Natural killer cell (primary cell): ENCODE data around the gene CYTH4. TPM values are rescaled to one million over a fixed set of nuclear protein-coding genes. Genes with fewer than 3 reads are reported as not detected.

ENCODE experiments used
- ATAC-seq, 3 donors: fragments of 150-1000 bp in 2 of 3; fragments of 200-7000 bp in 1 of 3; cut with Tn5 transposase; 1 replicate in 1 of 3; 2 replicates in 2 of 3; pipeline ENCODE4 v1.10.0; 2021; ENCODE audit warnings: mild to moderate bottlenecking in 2 of 3, moderate library complexity in 2 of 3
- DNase-seq, 2 donors: peaks; one replicate each; pipeline versions ENCODE4 v3.0.0 to v3.0.0-alpha.2; 2013 to 2021; ENCODE audit warnings: mixed read lengths in 1 of 2
- H3K27ac ChIP-seq: one replicate; pipeline ENCODE4 v1.5.1; 2013; ENCODE audit warnings: mild to moderate bottlenecking, low read length
- H3K27me3 ChIP-seq: one replicate; pipeline ENCODE4 v1.6.1; 2013; ENCODE audit warnings: low read length; ENCODE audit not compliant: control insufficient read depth, insufficient read depth
- H3K36me3 ChIP-seq: one replicate; pipeline ENCODE4 v1.6.1; 2013; ENCODE audit warnings: low read length; ENCODE audit not compliant: control insufficient read depth, insufficient read depth
- H3K4me1 ChIP-seq: one replicate; pipeline ENCODE4 v1.6.1; 2013; ENCODE audit warnings: low read length; ENCODE audit not compliant: control insufficient read depth, insufficient read depth
- H3K4me3 ChIP-seq: one replicate; pipeline ENCODE4 v1.5.1; 2013; ENCODE audit warnings: low read length
- H3K9me3 ChIP-seq: one replicate; pipeline ENCODE4 v1.6.1; 2013; ENCODE audit warnings: low read length; ENCODE audit not compliant: control insufficient read depth, insufficient read depth
- H3K27ac Mint-ChIP-seq, 2 donors: one replicate each; pipeline ENCODE4 v1.8.0; 2022; ENCODE audit warnings: mild to moderate bottlenecking in 2 of 2, mixed read lengths in 2 of 2, moderate library complexity in 1 of 2
- H3K27me3 Mint-ChIP-seq, 2 donors: one replicate each; pipeline ENCODE4 v1.8.0; 2022; ENCODE audit warnings: low read depth in 2 of 2, mixed read lengths in 2 of 2
- H3K36me3 Mint-ChIP-seq: one replicate; pipeline ENCODE4 v1.8.0; 2022; ENCODE audit warnings: mixed read lengths
- H3K4me1 Mint-ChIP-seq, 2 donors: one replicate each; pipeline ENCODE4 v1.8.0; 2022; ENCODE audit warnings: mixed read lengths in 2 of 2
- H3K4me3 Mint-ChIP-seq: one replicate; pipeline ENCODE4 v1.8.0; 2022; ENCODE audit warnings: mild to moderate bottlenecking, moderate library complexity, mixed read lengths
- H3K9me3 Mint-ChIP-seq, 2 donors: one replicate each; pipeline ENCODE4 v1.8.0; 2022; ENCODE audit warnings: mixed read lengths in 2 of 2
- CTCF ChIP-seq: fragments of 200-600 bp; IDR thresholded peaks from one replicate; pipeline ENCODE4 v1.8.0; 2022; ENCODE audit warnings: antibody characterized with exemption
- WGBS: methylation state at CpG from one replicate; pipeline ENCODE4 v1.1.7; 2013; ENCODE audit warnings: missing lambda C conversion rate; ENCODE audit not compliant: insufficient coverage; 5-methylcytosine and 5-hydroxymethylcytosine counted together
- intact Hi-C: fragments of 100-400 bp; cut with micrococcal nuclease; formaldehyde crosslinking; loops from one replicate; pipeline ENCODE4 v1.14.2; 2022
- total RNA-seq, 4 donors: library from RNA; stranded (reverse); fragments of 120-200 nt in 1 of 4; gene quantifications; one replicate each; pipeline versions ENCODE4 v1.2.3 to v1.2.4, GENCODE V29; 2013 to 2022

CYTH4 gene
- total RNA-seq, 3 donors from 2014 or later (not counting 1 experiment from before 2014, with no cell fraction given), result 219 to 260 (median 249) TPM

- Mint-ChIP-seq H3K36me3 (no peaks in the 10 kb centered on the region), H3K4me1 (peaks cover 0 to 5% of the 10 kb centered on the region in 2 donors), H3K27me3 (peaks cover 0 to 3% of the 10 kb centered on the region in 2 donors), H3K4me3 (no peak overlapping the region), H3K9me3 (no peaks in the 10 kb centered on the region), H3K27ac (no peak overlapping the region)
- Histone ChIP-seq H3K36me3 (no peaks in the 10 kb centered on the region), H3K4me1 (peaks cover 5% of the 10 kb centered on the region), H3K27me3 (no peaks in the 10 kb centered on the region), H3K27ac (no peak overlapping the region), H3K4me3 (no peak overlapping the region), H3K9me3 (no peaks in the 10 kb centered on the region)
- intact Hi-C loops, result no loop called here
- 86% methylated on average over 3 of the region's 3 CpGs for WGBS
- TF ChIP-seq CTCF, result no peak
- ATAC-seq, result no peak
- DNase-seq, result no peak
Observed at GRCh38 chr22:37362621-37363020, 80.3 kb downstream of the CYTH4 start.

GRCh38 chr22:37363261-37363992 is 81.1 kb downstream of the CYTH4 start:
- Mint-ChIP-seq H3K27me3 (peaks cover 0 to 3% of the 10 kb centered on the region in 2 donors), H3K36me3 (no peaks in the 10 kb centered on the region), H3K27ac (no peak overlapping the region), H3K9me3 (no peaks in the 10 kb centered on the region), H3K4me1 (peaks cover 0 to 5% of the 10 kb centered on the region in 2 donors), H3K4me3 (no peak overlapping the region)
- Histone ChIP-seq H3K4me3 (no peak overlapping the region), H3K4me1 (peaks cover 8% of the 10 kb centered on the region), H3K9me3 (no peaks in the 10 kb centered on the region), H3K27ac (no peak overlapping the region), H3K27me3 (no peaks in the 10 kb centered on the region), H3K36me3 (no peaks in the 10 kb centered on the region)
- ATAC-seq, result no peak
- 95% methylated on average over 15 of the region's 15 CpGs for WGBS
- TF ChIP-seq CTCF, result no peak
- intact Hi-C loops, result no loop called here
- no peak for DNase-seq

Other genes starting within 250 kb of the CYTH4 start
- 10 to 100 TPM; 21.3 to 29.4 (median 22.9) TPM for gene KCTD17, start 230.8 kb upstream of the CYTH4 start, total RNA-seq
- gene TMPRSS6, start 172.8 kb upstream of the CYTH4 start, total RNA-seq, result 1 to 10 TPM; 1.1 to 4.7 (median 3.4) TPM
- gene IL2RB, start 132.6 kb upstream of the CYTH4 start, total RNA-seq, result 1,000 to 10,000 TPM in 2 of 3 donors, 100 to 1,000 TPM in 1; 905 to 1,386 (median 1,021) TPM
- gene C1QTNF6, start 94.3 kb upstream of the CYTH4 start, total RNA-seq, result 10 to 100 TPM in 1 of 3 donors, 1 to 10 TPM in 2; 6.0 to 10.3 (median 6.7) TPM
- under 1 TPM; 0.20 to 0.64 (median 0.23) TPM for gene SSTR3, start 70.0 kb upstream of the CYTH4 start, total RNA-seq
- gene RAC2, start 38.2 kb upstream of the CYTH4 start, total RNA-seq, result 100 to 1,000 TPM; 647 to 744 (median 741) TPM
- gene ELFN2, start 145.0 kb downstream of the CYTH4 start, total RNA-seq, result under 1 TPM; 0.33 to 0.49 (median 0.36) TPM
- 100 to 1,000 TPM in 2 of 3 donors, 10 to 100 TPM in 1; 75.3 to 111 (median 110) TPM for gene MFNG, start 203.9 kb downstream of the CYTH4 start, total RNA-seq
- gene CARD10, start 236.9 kb downstream of the CYTH4 start, total RNA-seq, result under 1 TPM; 0.09 to 0.16 (median 0.10) TPM